Measurements from ENCODE around the gene XRCC2. TPM values are rescaled to one million over a fixed set of nuclear protein-coding genes. Genes with fewer than 3 reads are reported as not detected.

Gene XRCC2
- total RNA-seq, 2 donors from 2014 or later: under 0.01 to 4.6 TPM

GRCh38 chr7:152618427-152618826 is 57.5 kb downstream of the XRCC2 start:
- no peak for ATAC-seq
- 91 to 94% methylated on average over 5 of the region's 5 CpGs for WGBS, 2 donors
- TF ChIP-seq CTCF (IDR thresholded peaks at IDR 0.05) (no peak), POLR2A (IDR thresholded peaks at IDR 0.05) (no peak)
- intact Hi-C loops (cut with DNase I): no loop called here
- Histone ChIP-seq H3K9me3 (no peaks in the 10 kb centered on the region), H3K27ac (no peak overlapping the region), H3K4me1 (peaks cover 14% of the 10 kb centered on the region), H3K36me3 (replicated peaks in 1 of 2; ENCODE audit: insufficient read depth in 1 of 2, low read depth in 2 of 2) (no peaks in the 10 kb centered on the region), H3K4me3 (no peak overlapping the region), H3K27me3 (no peaks in the 10 kb centered on the region)
- no peak for DNase-seq

GRCh38 chr7:152617056-152617455 is 58.9 kb downstream of the XRCC2 start:
- intact Hi-C loops (cut with DNase I): no loop called here
- 69 to 79% methylated on average over 5 of the region's 5 CpGs for WGBS, 2 donors
- Histone ChIP-seq H3K27me3 (no peaks in the 10 kb centered on the region), H3K9me3 (no peaks in the 10 kb centered on the region), H3K36me3 (replicated peaks in 1 of 2; ENCODE audit: insufficient read depth in 1 of 2, low read depth in 2 of 2) (no peaks in the 10 kb centered on the region), H3K4me3 (no peak overlapping the region), H3K27ac (peak overlapping the region in 1 of 4 donors; percentile 21), H3K4me1 (peaks cover 14% of the 10 kb centered on the region)
- no peak for TF ChIP-seq POLR2A (IDR thresholded peaks at IDR 0.05)
- TF ChIP-seq CTCF (IDR thresholded peaks at IDR 0.05): no peak
- ATAC-seq (peak; percentile 59), DNase-seq (no peak)

- 11 to 13% methylated on average over 10 to 13 of the region's 13 CpGs for WGBS, 2 donors
- peak; percentile 30 for ATAC-seq
Measured at GRCh38 chr7:152615031-152615741, 60.8 kb downstream of the XRCC2 start.

GRCh38 chr7:152608656-152609055 is 67.3 kb downstream of the XRCC2 start:
- DNase-seq (no peak), ATAC-seq (no peak)
- H3K4me3 ChIP-seq: no peak overlapping the region
- TF ChIP-seq CTCF (IDR thresholded peaks at IDR 0.05) (no peak), POLR2A (IDR thresholded peaks at IDR 0.05) (no peak)
- no peaks in the 10 kb centered on the region for H3K27me3 ChIP-seq
- WGBS, 2 donors: 79 to 85% methylated on average over 4 of the region's 4 CpGs
- H3K27ac ChIP-seq: no peak overlapping the region
- H3K9me3 ChIP-seq: no peaks in the 10 kb centered on the region
- intact Hi-C loops (cut with DNase I): no loop called here
- H3K4me1 ChIP-seq: no peaks in the 10 kb centered on the region
- no peaks in the 10 kb centered on the region for H3K36me3 ChIP-seq (replicated peaks in 1 of 2; ENCODE audit: insufficient read depth in 1 of 2, low read depth in 2 of 2)

More at GRCh38 chr7:152615031-152615741, 60.8 kb downstream of the XRCC2 start:
- Histone ChIP-seq H3K27me3 (no peaks in the 10 kb centered on the region), H3K4me1 (peaks cover 14% of the 10 kb centered on the region), H3K4me3 (no peak overlapping the region), H3K9me3 (no peaks in the 10 kb centered on the region), H3K36me3 (replicated peaks in 1 of 2; ENCODE audit: insufficient read depth in 1 of 2, low read depth in 2 of 2) (no peaks in the 10 kb centered on the region), H3K27ac (peak overlapping the region in 1 of 4 donors; percentile 20)
- intact Hi-C loops (cut with DNase I): no loop called here
- TF ChIP-seq CTCF (IDR thresholded peaks at IDR 0.05) (no peak), POLR2A (IDR thresholded peaks at IDR 0.05) (no peak)
- DNase-seq: peak in 2 of 4 donors; percentile 5 to 28

- intact Hi-C loops (cut with DNase I): no loop called here
- Histone ChIP-seq H3K4me3 (no peak overlapping the region), H3K27me3 (no peaks in the 10 kb centered on the region), H3K9me3 (no peaks in the 10 kb centered on the region), H3K4me1 (no peaks in the 10 kb centered on the region), H3K36me3 (replicated peaks in 1 of 2; ENCODE audit: insufficient read depth in 1 of 2, low read depth in 2 of 2) (no peaks in the 10 kb centered on the region), H3K27ac (no peak overlapping the region)
- no peak for TF ChIP-seq POLR2A (IDR thresholded peaks at IDR 0.05)
- TF ChIP-seq CTCF (IDR thresholded peaks at IDR 0.05): no peak
- WGBS, 2 donors: 58 to 59% methylated on average over 10 of the region's 10 CpGs
- ATAC-seq (no peak), DNase-seq (no peak)
Measured at GRCh38 chr7:152608208-152608607, 67.7 kb downstream of the XRCC2 start.

Data from body of pancreas (tissue), 4 donors.